Ovary (tissue), 9 donors: Measurements from ENCODE around the gene SLC19A1. TPM values are rescaled to one million over a fixed set of nuclear protein-coding genes. Genes with fewer than 3 reads are reported as not detected.

Experiments used
- DNase-seq, 5 donors: peaks; one replicate each; pipeline ENCODE4 v3.0.0-alpha.2; 2019 to 2020
- H3K27ac ChIP-seq, 2 donors: fragments of 200-600 bp; one replicate each; pipeline versions ENCODE4 v1.5.1 to v1.8.0; 2019 to 2022
- H3K27me3 ChIP-seq: fragments of 200-600 bp; one replicate; pipeline ENCODE4 v1.8.0; 2022
- H3K36me3 ChIP-seq: fragments of 200-600 bp; sonication (generic); one replicate; pipeline ENCODE4 v1.5.1; 2019
- H3K4me1 ChIP-seq: one replicate; pipeline ENCODE4 v1.8.1; 2013; ENCODE audit warnings: mild to moderate bottlenecking, moderate library complexity; ENCODE audit not compliant: insufficient read depth
- H3K4me3 ChIP-seq: fragments of 200-600 bp; sonication (generic); one replicate; pipeline ENCODE4 v1.5.1; 2017
- H3K9me3 ChIP-seq, 2 donors: fragments of 200-600 bp in 1 of 2; sonication (generic) in 1 of 2; one replicate each; pipeline versions ENCODE4 v1.5.1 to v1.8.1; 2013 to 2019; ENCODE audit warnings: mild to moderate bottlenecking in 1 of 2, moderate library complexity in 1 of 2
- CTCF ChIP-seq, 3 donors: fragments of 450-650 bp in 2 of 3; fragments of 200-600 bp in 1 of 3; IDR thresholded peaks; one replicate each; pipeline versions ENCODE4 v1.5.1 to v1.8.0; 2016 to 2022; ENCODE audit warnings: antibody characterized with exemption in 3 of 3, mild to moderate bottlenecking in 1 of 3
- EP300 ChIP-seq: sonication (generic); formaldehyde crosslinking; IDR thresholded peaks from one replicate; pipeline ENCODE4 v1.6.1; 2017; ENCODE audit warnings: antibody characterized with exemption
- POLR2A ChIP-seq: fragments of 450-650 bp; IDR thresholded peaks from one replicate; pipeline ENCODE4 v1.6.1; 2017; ENCODE audit warnings: antibody characterized with exemption, mild to moderate bottlenecking, moderate library complexity
- WGBS, 3 donors: extraction: QIAGEN DNeasy Blood & Tissue Kit in 1 of 3; methylation state at CpG; one replicate each; pipeline versions ENCODE4 v1.1.5 to v1.1.7; 2013 to 2017; 5-methylcytosine and 5-hydroxymethylcytosine counted together
- intact Hi-C, 4 donors: fragments of 100-400 bp; cut with DNase I; formaldehyde crosslinking; loops; one replicate each; pipeline versions ENCODE4 v1.11.0 to v1.15.1; 2022 to 2023
- polyA plus RNA-seq, 2 donors: library from polyadenylated mRNA; stranded (reverse); fragments of 200-250 nt in 1 of 2; fragments of 350-450 nt in 1 of 2; fragmentation: Illumina TruSeq in 1 of 2; extraction: RNeasy Lipid Tissue Mini Kit (QIAGEN cat#74804) in 1 of 2; gene quantifications; one replicate each; pipeline ENCODE4 v1.2.3, GENCODE V29; 2013 to 2014
- total RNA-seq, 7 donors: library from RNA; depleted of rRNA in 2 of 7; stranded (reverse); fragments of >200 nt in 2 of 7; fragmentation: NEBNext Ultra II Directional in 3 of 7; extraction: Animal tissue kit (Norgen Biotek cat#: 25700) in 3 of 7; gene quantifications; one replicate each; pipeline versions ENCODE4 v1.1.0 to v1.2.4, GENCODE V29; 2016 to 2023
- donor health status: DM: no; HTN: no; CAD: no; lungs with moderate emphysema.
- donor health status: DM: no; HTN: no; CAD: no.
- donor health status: Bipolar disorder and iron deficiency.
- donor health status: DM: yes; HTN: yes; CAD: no.
- donor health status: DM: no; HTN: no; CAD: no.
- donor health status: DM: yes; HTN: yes; CAD: no.

The SLC19A1 gene
- total and polyA plus RNA-seq, 9 donors, result 0.88 to 18.2 (median 8.1) TPM

GRCh38 chr21:45494135-45494850 is 47.9 kb downstream of the SLC19A1 start:
- DNase-seq, result peak in 1 of 5 donors; percentile 25
- Histone ChIP-seq H3K9me3 (no peaks in the 10 kb centered on the region), H3K4me3 (no peak overlapping the region), H3K27ac (no peak overlapping the region), H3K27me3 (no peaks in the 10 kb centered on the region), H3K36me3 (no peaks in the 10 kb centered on the region), H3K4me1 (peaks cover 3% of the 10 kb centered on the region)
- 88 to 92% (median 91%) methylated on average over 25 to 27 of the region's 27 CpGs for WGBS, 3 donors
- TF ChIP-seq EP300, result no peak
- no peak for TF ChIP-seq CTCF (IDR thresholded peaks at IDR 0.05)
- TF ChIP-seq POLR2A, result no peak
- intact Hi-C loops, result no loop called here

- Histone ChIP-seq H3K36me3 (no peaks in the 10 kb centered on the region), H3K27me3 (no peaks in the 10 kb centered on the region), H3K27ac (no peak overlapping the region), H3K4me1 (peaks cover 3% of the 10 kb centered on the region), H3K4me3 (no peak overlapping the region), H3K9me3 (no peaks in the 10 kb centered on the region)
- DNase-seq, result no peak
- intact Hi-C loops, result no loop called here
- TF ChIP-seq POLR2A (no peak), CTCF (IDR thresholded peaks at IDR 0.05) (no peak), EP300 (no peak)
- WGBS, 3 donors, result 88 to 94% (median 89%) methylated on average over 21 of the region's 21 CpGs
Observed at GRCh38 chr21:45493401-45494001, 48.7 kb downstream of the SLC19A1 start.

- H3K4me3 ChIP-seq, result no peak overlapping the region
- H3K9me3 ChIP-seq, result no peaks in the 10 kb centered on the region
- TF ChIP-seq CTCF (IDR thresholded peaks at IDR 0.05) (no peak), EP300 (no peak), POLR2A (no peak)
- 85 to 93% (median 88%) methylated on average over 20 of the region's 20 CpGs for WGBS, 3 donors
- DNase-seq, result no peak
- H3K27me3 ChIP-seq, result no peaks in the 10 kb centered on the region
- no peak overlapping the region for H3K27ac ChIP-seq
- peaks cover 3% of the 10 kb centered on the region for H3K4me1 ChIP-seq
- intact Hi-C loops, result no loop called here
- no peaks in the 10 kb centered on the region for H3K36me3 ChIP-seq
Observed at GRCh38 chr21:45492765-45493164, 49.5 kb downstream of the SLC19A1 start.

- no peaks in the 10 kb centered on the region for H3K4me1 ChIP-seq
- no peak overlapping the region for H3K27ac ChIP-seq
- WGBS, 3 donors, result 79 to 94% (median 83%) methylated on average over 7 to 9 of the region's 9 CpGs
- intact Hi-C loops, result no loop called here
- no peaks in the 10 kb centered on the region for H3K36me3 ChIP-seq
- no peaks in the 10 kb centered on the region for H3K27me3 ChIP-seq
- no peak overlapping the region for H3K4me3 ChIP-seq
- TF ChIP-seq EP300, result no peak
- TF ChIP-seq CTCF (IDR thresholded peaks at IDR 0.05), result no peak
- no peak for TF ChIP-seq POLR2A
- DNase-seq, result no peak
- no peaks in the 10 kb centered on the region for H3K9me3 ChIP-seq
Observed at GRCh38 chr21:45491623-45492022, 50.6 kb downstream of the SLC19A1 start.
